SK-N-SH (cell line): ENCODE data around the gene SF3B5. TPM values are rescaled to one million over a fixed set of nuclear protein-coding genes. Genes with fewer than 3 reads are reported as not detected.
"Not testable (repeated sequence)": the region's sequence is repeated elsewhere in the genome, so short reads cannot be mapped to it uniquely, and the experiment has no call there.

Experiments
- CTCF ChIA-PET: fragments of 300-600, 350-600 bp; formaldehyde crosslinking; extraction: SDS; loops from one replicate; lab custom pipeline; 2021; lab: Yijun Ruan, JAX
- POLR2A ChIA-PET: fragments of 350-600 bp; sonication (Branson Sonifier 250); formaldehyde crosslinking; extraction: SDS; loops from one replicate; lab custom pipeline; 2020; ENCODE audit warnings: antibody characterized with exemption, inconsistent platforms; lab: Yijun Ruan, JAX
- DNase-seq: peaks from one replicate; pipeline ENCODE4 v3.0.0; 2012
- H2AFZ ChIP-seq: fragments of 200-600 bp; sonication (generic); 2 replicates; pipeline ENCODE4 v1.8.1; 2016; ENCODE audit warnings: antibody characterized with exemption, mild to moderate bottlenecking, low read depth
- H3F3A ChIP-seq: fragments of 200-600 bp; sonication (generic); replicated peaks from 2 replicates; pipeline ENCODE3; 2016; ENCODE audit warnings: antibody characterized with exemption, mild to moderate bottlenecking; ENCODE audit not compliant: insufficient read depth
- H3K27ac ChIP-seq, 2 experiments: fragments of 200-500 bp in 1 of 2; fragments of 200-600 bp in 1 of 2; sonication (Bioruptor generic) in 1 of 2; sonication (generic), shearing (Covaris generic) in 1 of 2; 2 replicates each; pipeline versions ENCODE4 v1.5.1 to v1.6.1; 2014 to 2016; ENCODE audit warnings: low read depth in 2 of 2, inconsistent platforms in 1 of 2, low read length in 1 of 2, mild to moderate bottlenecking in 1 of 2, mixed read lengths in 1 of 2
- H3K27me3 ChIP-seq: fragments of 200-600 bp; sonication (generic), shearing (Covaris generic); 2 replicates; pipeline ENCODE4 v1.6.1; 2016; ENCODE audit warnings: mixed run types; ENCODE audit not compliant: insufficient read depth
- H3K36me3 ChIP-seq, 2 experiments: fragments of 200-500 bp in 1 of 2; fragments of 200-600 bp in 1 of 2; sonication (Bioruptor generic) in 1 of 2; sonication (generic) in 1 of 2; replicated peaks in 1 of 2; 2 replicates each; pipeline versions ENCODE3 to v1.5.1; 2014 to 2016; ENCODE audit warnings: low read length in 1 of 2, mild to moderate bottlenecking in 1 of 2; ENCODE audit not compliant: insufficient read depth in 2 of 2, control insufficient read depth in 1 of 2
- H3K4me1 ChIP-seq, 2 experiments: fragments of 200-500 bp in 1 of 2; fragments of 200-600 bp in 1 of 2; sonication (Bioruptor generic) in 1 of 2; sonication (generic), shearing (Covaris generic) in 1 of 2; 2 replicates each; pipeline versions ENCODE4 v1.5.1 to v1.6.1; 2014 to 2016; ENCODE audit warnings: low read depth in 1 of 2, low read length in 1 of 2, mixed run types in 1 of 2; ENCODE audit not compliant: insufficient read depth in 2 of 2, control insufficient read depth in 1 of 2
- H3K4me2 ChIP-seq: fragments of 200-600 bp; sonication (generic), shearing (Covaris generic); 2 replicates; pipeline ENCODE4 v1.6.1; 2017; ENCODE audit warnings: mixed run types
- H3K4me3 ChIP-seq, 2 experiments: fragments of 200-500 bp in 1 of 2; fragments of 200-600 bp in 1 of 2; sonication (Bioruptor generic) in 1 of 2; sonication (generic), shearing (Covaris generic) in 1 of 2; 2 replicates each; pipeline versions ENCODE4 v1.5.1 to v1.8.1; 2014 to 2016; ENCODE audit warnings: low read depth in 2 of 2, inconsistent platforms in 1 of 2, low read length in 1 of 2, mild to moderate bottlenecking in 1 of 2, mixed read lengths in 1 of 2, moderate library complexity in 1 of 2
- H3K79me2 ChIP-seq: fragments of 200-600 bp; sonication (generic); 2 replicates; pipeline ENCODE4 v1.8.1; 2017; ENCODE audit warnings: mild to moderate bottlenecking; ENCODE audit not compliant: insufficient read depth
- H3K9ac ChIP-seq: fragments of 200-600 bp; sonication (generic); 2 replicates; pipeline ENCODE4 v1.6.1; 2017; ENCODE audit warnings: mixed run types
- H3K9me2 ChIP-seq: fragments of 200-600 bp; sonication (generic); 2 replicates; pipeline ENCODE4 v1.6.1; 2017; ENCODE audit warnings: mixed run types
- H3K9me3 ChIP-seq: fragments of 200-600 bp; sonication (generic); 2 replicates; pipeline ENCODE4 v1.6.1; 2017; ENCODE audit warnings: mixed run types, mild to moderate bottlenecking, moderate library complexity
- H4K20me1 ChIP-seq: fragments of 200-600 bp; sonication (generic); 2 replicates; pipeline ENCODE4 v1.6.1; 2017; ENCODE audit warnings: mild to moderate bottlenecking, mixed run types; ENCODE audit not compliant: insufficient read depth
- FOSL2 ChIP-seq: IDR thresholded peaks from 2 replicates; pipeline ENCODE4 v1.4.0; 2012; ENCODE audit warnings: low read depth, mild to moderate bottlenecking, moderate library complexity, borderline replicate concordance
- GATA2 ChIP-seq: sonication (generic); formaldehyde crosslinking; IDR thresholded peaks from 2 replicates; pipeline ENCODE4 v1.5.0; 2020; ENCODE audit warnings: mild to moderate bottlenecking, missing genetic modification reagents
- JUND ChIP-seq: IDR thresholded peaks from 2 replicates; pipeline ENCODE4 v1.4.0; 2012
- MEF2A ChIP-seq: IDR thresholded peaks from 2 replicates; pipeline ENCODE4 v1.4.0; 2012; ENCODE audit warnings: low read depth, borderline replicate concordance
- RCOR1 ChIP-seq: fragments of 150-350 bp; IDR thresholded peaks from 2 replicates; pipeline ENCODE4 v1.6.1; 2017; ENCODE audit warnings: antibody characterized with exemption, low read length
- SMC3 ChIP-seq: IDR thresholded peaks from 2 replicates; pipeline ENCODE4 v1.6.1; 2012; ENCODE audit warnings: low read depth, low read length, improper control_type of control experiment
- TAF1 ChIP-seq: IDR thresholded peaks from 2 replicates; pipeline ENCODE4 v1.6.1; 2012; ENCODE audit warnings: low read depth, mild to moderate bottlenecking, low read length, moderate library complexity, borderline replicate concordance
- TCF12 ChIP-seq: IDR thresholded peaks from 2 replicates; pipeline ENCODE4 v1.4.0; 2012
- TEAD4 ChIP-seq: IDR thresholded peaks from 2 replicates; pipeline ENCODE4 v1.4.0; 2012; ENCODE audit warnings: mild to moderate bottlenecking, borderline replicate concordance; ENCODE audit not compliant: insufficient read depth
- WGBS: methylation state at CpG from one replicate; pipeline ENCODE4 v1.1.6; 2017; ENCODE audit warnings: low lambda C conversion rate; 5-methylcytosine and 5-hydroxymethylcytosine counted together
- polyA plus RNA-seq, 3 experiments: library from polyadenylated mRNA; depleted of rRNA; stranded (reverse); fragments of >200 nt; gene quantifications; 2 replicates each; pipeline ENCODE4 v1.2.3, GENCODE V29; 2012
- TF ChIP-seq, protein P1 (sequence below): fragments of 200-600 bp; sonication (generic); IDR thresholded peaks from 2 replicates; pipeline ENCODE4 v1.6.1; 2017; ENCODE audit warnings: antibody characterized with exemption, mild to moderate bottlenecking, moderate library complexity
- TF ChIP-seq, protein P2 (sequence below): IDR thresholded peaks from 2 replicates; pipeline ENCODE4 v1.4.0; 2012; ENCODE audit warnings: low read depth, borderline replicate concordance
- TF ChIP-seq, protein P3 (sequence below): IDR thresholded peaks from 2 replicates; pipeline ENCODE4 v1.4.0; 2012; ENCODE audit warnings: low read depth, borderline replicate concordance

Gene SF3B5
- polyA plus RNA-seq, 1 of the 3 experiments (the other 2 are of a cell fraction): 316 TPM

DNA sequence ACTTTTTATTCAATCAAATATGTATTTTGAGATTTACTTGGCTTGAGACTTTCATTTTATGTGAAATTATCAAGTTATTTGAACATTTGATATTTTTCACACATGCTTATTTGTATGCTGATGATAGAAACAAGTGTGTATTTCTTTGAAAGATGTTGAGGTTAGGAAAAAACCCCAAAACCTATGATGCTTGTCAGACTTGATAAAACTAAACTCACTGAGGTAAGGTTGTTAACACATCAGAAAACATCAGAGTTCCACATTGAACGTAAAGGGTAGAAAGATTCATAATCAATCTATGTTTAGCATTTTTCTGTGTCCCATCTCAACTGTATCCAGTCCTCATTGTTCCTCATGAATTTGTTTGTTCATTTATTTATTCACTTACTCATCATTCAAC, 12.2 kb downstream of the SF3B5 start (continued):
- TF ChIP-seq, protein P1, sequence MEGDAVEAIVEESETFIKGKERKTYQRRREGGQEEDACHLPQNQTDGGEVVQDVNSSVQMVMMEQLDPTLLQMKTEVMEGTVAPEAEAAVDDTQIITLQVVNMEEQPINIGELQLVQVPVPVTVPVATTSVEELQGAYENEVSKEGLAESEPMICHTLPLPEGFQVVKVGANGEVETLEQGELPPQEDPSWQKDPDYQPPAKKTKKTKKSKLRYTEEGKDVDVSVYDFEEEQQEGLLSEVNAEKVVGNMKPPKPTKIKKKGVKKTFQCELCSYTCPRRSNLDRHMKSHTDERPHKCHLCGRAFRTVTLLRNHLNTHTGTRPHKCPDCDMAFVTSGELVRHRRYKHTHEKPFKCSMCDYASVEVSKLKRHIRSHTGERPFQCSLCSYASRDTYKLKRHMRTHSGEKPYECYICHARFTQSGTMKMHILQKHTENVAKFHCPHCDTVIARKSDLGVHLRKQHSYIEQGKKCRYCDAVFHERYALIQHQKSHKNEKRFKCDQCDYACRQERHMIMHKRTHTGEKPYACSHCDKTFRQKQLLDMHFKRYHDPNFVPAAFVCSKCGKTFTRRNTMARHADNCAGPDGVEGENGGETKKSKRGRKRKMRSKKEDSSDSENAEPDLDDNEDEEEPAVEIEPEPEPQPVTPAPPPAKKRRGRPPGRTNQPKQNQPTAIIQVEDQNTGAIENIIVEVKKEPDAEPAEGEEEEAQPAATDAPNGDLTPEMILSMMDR: no peak
- TF ChIP-seq RCOR1 (no peak), TEAD4 (no peak)

DNA sequence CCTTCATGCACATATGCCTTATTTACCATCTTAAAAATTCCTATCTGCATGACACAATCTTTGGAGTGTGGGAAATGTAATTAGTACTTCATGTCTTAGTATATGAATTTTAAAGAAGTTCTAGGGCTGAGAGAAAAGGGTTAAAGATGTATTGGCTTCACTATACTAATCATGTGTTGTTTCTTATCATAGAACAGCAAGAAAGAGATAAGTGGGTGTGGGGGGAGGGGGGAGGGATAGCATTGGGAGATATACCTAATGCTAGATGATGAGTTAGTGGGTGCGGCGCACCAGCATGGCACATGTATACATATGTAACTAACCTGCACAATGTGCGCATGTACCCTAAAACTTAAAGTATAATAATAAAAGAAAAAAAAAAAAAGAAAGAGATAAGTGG, 13.0 kb downstream of the SF3B5 start:
- CTCF ChIA-PET: not testable (repeated sequence)

DNA sequence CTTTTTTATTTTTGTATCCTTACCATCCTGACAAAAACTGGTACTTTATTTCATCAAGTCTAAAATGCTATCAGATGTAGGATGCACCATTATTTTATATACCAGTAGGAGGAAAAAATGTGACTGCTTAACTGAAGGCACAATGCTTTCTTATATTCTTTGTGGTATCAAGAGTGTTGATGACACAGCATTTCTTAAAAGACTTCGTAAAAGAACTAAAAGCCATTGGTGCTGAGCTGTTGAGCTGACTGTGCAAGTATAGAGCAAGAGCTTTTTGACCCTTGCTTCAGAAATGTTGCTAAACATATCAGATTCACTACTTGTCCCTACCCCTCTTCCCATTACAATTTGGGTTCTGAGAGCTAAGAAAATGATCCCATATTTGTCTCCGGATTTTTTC, 17.5 kb downstream of the SF3B5 start:
- Histone ChIP-seq H3K36me3 (no peaks in the 10 kb centered on the region), H3K9me2 (no peaks in the 10 kb centered on the region), H4K20me1 (no peaks in the 10 kb centered on the region), H3K4me2 (no peak overlapping the region), H2AFZ (no peak overlapping the region), H3K27me3 (no peaks in the 10 kb centered on the region), H3K9ac (no peak overlapping the region), H3K4me3 (no peak overlapping the region), H3K4me1 (no peaks in the 10 kb centered on the region), H3K9me3 (no peaks in the 10 kb centered on the region), H3K79me2 (no peaks in the 10 kb centered on the region), H3K27ac (no peak overlapping the region)
- ChIA-PET CTCF (no interaction called here), POLR2A (no interaction called here)
- WGBS: 19% methylated on average over 2 of the region's 2 CpGs
- no peak for DNase-seq
- TF ChIP-seq, protein P1: no peak
- TF ChIP-seq, protein P2, sequence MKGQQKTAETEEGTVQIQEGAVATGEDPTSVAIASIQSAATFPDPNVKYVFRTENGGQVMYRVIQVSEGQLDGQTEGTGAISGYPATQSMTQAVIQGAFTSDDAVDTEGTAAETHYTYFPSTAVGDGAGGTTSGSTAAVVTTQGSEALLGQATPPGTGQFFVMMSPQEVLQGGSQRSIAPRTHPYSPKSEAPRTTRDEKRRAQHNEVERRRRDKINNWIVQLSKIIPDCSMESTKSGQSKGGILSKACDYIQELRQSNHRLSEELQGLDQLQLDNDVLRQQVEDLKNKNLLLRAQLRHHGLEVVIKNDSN: no peak
- no peak for TF ChIP-seq SMC3
- no peak for TF ChIP-seq TAF1
- no peak for TF ChIP-seq JUND
- TF ChIP-seq FOSL2: no peak
- TF ChIP-seq TCF12: no peak
- TF ChIP-seq GATA2 (CRISPR knock-in tag): no peak
- no peak for TF ChIP-seq MEF2A
- TF ChIP-seq, protein P3, sequence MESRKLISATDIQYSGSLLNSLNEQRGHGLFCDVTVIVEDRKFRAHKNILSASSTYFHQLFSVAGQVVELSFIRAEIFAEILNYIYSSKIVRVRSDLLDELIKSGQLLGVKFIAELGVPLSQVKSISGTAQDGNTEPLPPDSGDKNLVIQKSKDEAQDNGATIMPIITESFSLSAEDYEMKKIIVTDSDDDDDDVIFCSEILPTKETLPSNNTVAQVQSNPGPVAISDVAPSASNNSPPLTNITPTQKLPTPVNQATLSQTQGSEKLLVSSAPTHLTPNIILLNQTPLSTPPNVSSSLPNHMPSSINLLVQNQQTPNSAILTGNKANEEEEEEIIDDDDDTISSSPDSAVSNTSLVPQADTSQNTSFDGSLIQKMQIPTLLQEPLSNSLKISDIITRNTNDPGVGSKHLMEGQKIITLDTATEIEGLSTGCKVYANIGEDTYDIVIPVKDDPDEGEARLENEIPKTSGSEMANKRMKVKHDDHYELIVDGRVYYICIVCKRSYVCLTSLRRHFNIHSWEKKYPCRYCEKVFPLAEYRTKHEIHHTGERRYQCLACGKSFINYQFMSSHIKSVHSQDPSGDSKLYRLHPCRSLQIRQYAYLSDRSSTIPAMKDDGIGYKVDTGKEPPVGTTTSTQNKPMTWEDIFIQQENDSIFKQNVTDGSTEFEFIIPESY: no peak
- TF ChIP-seq, all 33 proteins: peak for 0
- H3F3A ChIP-seq: no peaks in the 10 kb centered on the region

More for the DNA sequence above, 13.0 kb downstream of the SF3B5 start:
- H3K9me3 ChIP-seq, H3K27ac ChIP-seq, H3K79me2 ChIP-seq, H2AFZ ChIP-seq, H3K4me1 ChIP-seq, H4K20me1 ChIP-seq, H3K36me3 ChIP-seq, POLR2A ChIA-PET, DNase-seq, H3F3A ChIP-seq, H3K9ac ChIP-seq, H3K4me2 ChIP-seq, H3K9me2 ChIP-seq, H3K4me3 ChIP-seq, H3K27me3 ChIP-seq: not testable (repeated sequence)
- 92% methylated on average over 3 of the region's 3 CpGs for WGBS
